Neutrophil (primary cell): Measurements from ENCODE around the gene MADCAM1.

Source experiments
- H3K27ac ChIP-seq: fragments of 200-600 bp; sonication (generic); 2 replicates; pipeline ENCODE4 v1.5.1; 2016; ENCODE audit warnings: mild to moderate bottlenecking, moderate library complexity
- H3K27me3 ChIP-seq: fragments of 200-600 bp; sonication (generic); 2 replicates; pipeline ENCODE4 v1.6.0; 2016; ENCODE audit warnings: mild to moderate bottlenecking
- H3K36me3 ChIP-seq: fragments of 200-600 bp; sonication (generic); 2 replicates; pipeline ENCODE4 v1.5.1; 2017
- H3K4me1 ChIP-seq, 2 experiments: fragments of 200-600 bp in 1 of 2; sonication (generic) in 1 of 2; 1 replicate in 1 of 2; 2 replicates in 1 of 2; pipeline versions ENCODE4 v1.5.1 to v1.6.1; 2013 to 2016; ENCODE audit warnings: low read depth in 1 of 2, low read length in 1 of 2, mild to moderate bottlenecking in 1 of 2, moderate library complexity in 1 of 2; ENCODE audit not compliant: control insufficient read depth in 1 of 2, insufficient read depth in 1 of 2
- H3K4me3 ChIP-seq, 2 experiments: fragments of 200-600 bp in 1 of 2; sonication (generic) in 1 of 2; 1 replicate in 1 of 2; 2 replicates in 1 of 2; pipeline ENCODE4 v1.5.1; 2013 to 2016; ENCODE audit warnings: low read depth in 1 of 2, low read length in 1 of 2, mild to moderate bottlenecking in 1 of 2, moderate library complexity in 1 of 2
- H3K9me3 ChIP-seq: fragments of 200-600 bp; sonication (generic); 2 replicates; pipeline ENCODE4 v1.5.1; 2016
- CTCF ChIP-seq: fragments of 200-600 bp; sonication (generic); IDR thresholded peaks from 2 replicates; pipeline ENCODE4 v1.5.1; 2016; ENCODE audit warnings: antibody characterized with exemption

Gene MADCAM1

GRCh38 chr19:533364-534058, 37.2 kb downstream of the MADCAM1 start:
- no peak for TF ChIP-seq CTCF
- peak overlapping the region; percentile 85 for H3K27ac ChIP-seq

GRCh38 chr19:534088-534487, 37.8 kb downstream of the MADCAM1 start:
- Histone ChIP-seq H3K27ac (peak overlapping the region; percentile 85), H3K9me3 (no peaks in the 10 kb centered on the region), H3K36me3 (peaks cover 41% of the 10 kb centered on the region), H3K4me1 (peaks cover 24 to 27% of the 10 kb centered on the region in 2 experiments), H3K27me3 (no peaks in the 10 kb centered on the region), H3K4me3 (no peak overlapping the region)
- no peak for TF ChIP-seq CTCF

More at GRCh38 chr19:533364-534058, 37.2 kb downstream of the MADCAM1 start:
- Histone ChIP-seq H3K36me3 (peaks cover 35% of the 10 kb centered on the region), H3K4me1 (peaks cover 25 to 27% of the 10 kb centered on the region in 2 experiments), H3K4me3 (peak overlapping the region; percentile 85 to 90), H3K27me3 (no peaks in the 10 kb centered on the region), H3K9me3 (no peaks in the 10 kb centered on the region)

GRCh38 chr19:535017-535835, 38.9 kb downstream of the MADCAM1 start:
- peaks cover 24 to 27% of the 10 kb centered on the region in 2 experiments for H3K4me1 ChIP-seq
- no peak for TF ChIP-seq CTCF
- peak overlapping the region; percentile 25 for H3K27ac ChIP-seq

GRCh38 chr19:536031-536880, 40.0 kb downstream of the MADCAM1 start:
- Histone ChIP-seq H3K4me1 (peaks cover 19 to 20% of the 10 kb centered on the region in 2 experiments), H3K36me3 (peaks cover 54% of the 10 kb centered on the region), H3K27me3 (no peaks in the 10 kb centered on the region), H3K4me3 (no peak overlapping the region), H3K27ac (no peak overlapping the region), H3K9me3 (no peaks in the 10 kb centered on the region)
- no peak for TF ChIP-seq CTCF

More at GRCh38 chr19:535017-535835, 38.9 kb downstream of the MADCAM1 start:
- Histone ChIP-seq H3K27me3 (no peaks in the 10 kb centered on the region), H3K4me3 (no peak overlapping the region), H3K9me3 (no peaks in the 10 kb centered on the region), H3K36me3 (peaks cover 48% of the 10 kb centered on the region)

GRCh38 chr19:536881-537404, 40.7 kb downstream of the MADCAM1 start:
- no peaks in the 10 kb centered on the region for H3K27me3 ChIP-seq
- TF ChIP-seq CTCF: no peak

More at GRCh38 chr19:536881-537404, 40.7 kb downstream of the MADCAM1 start:
- H3K4me1 ChIP-seq: peaks cover 19 to 20% of the 10 kb centered on the region in 2 experiments
- H3K4me3 ChIP-seq: no peak overlapping the region
- H3K27ac ChIP-seq: no peak overlapping the region
- H3K36me3 ChIP-seq: peaks cover 61% of the 10 kb centered on the region
- H3K9me3 ChIP-seq: no peaks in the 10 kb centered on the region
